ENCODE results near the gene TMEM158.

Gene TMEM158

GRCh38 chr3:45176912-45177311 lies 49.2 kb downstream of the TMEM158 start:
- TF ChIP-seq CTCF (IDR thresholded peaks at IDR 0.05; ENCODE audit: borderline replicate concordance, control extremely low read depth, extremely low read depth, insufficient read depth, missing control alignments): no peak
- no peak for DNase-seq (ENCODE audit: low spot score)
- in situ Hi-C loops (cut with MboI; ENCODE audit: low sequenced_read_pairs, unreplicated experiment): no loop called here

All from GM13976 (cell line).